Psoas muscle (tissue), 8 donors: Measurements from ENCODE around the gene STAT4. TPM values are rescaled to one million over a fixed set of nuclear protein-coding genes. Genes with fewer than 3 reads are reported as not detected.

ENCODE experiments used
- ATAC-seq, 4 donors: fragments of 200-7000 bp; cut with Tn5 transposase; one replicate each; pipeline ENCODE4 v1.9.1; 2020; ENCODE audit warnings: moderate library complexity in 3 of 4, mild to moderate bottlenecking in 2 of 4
- DNase-seq, 2 donors: peaks; one replicate each; pipeline ENCODE4 v3.0.0-alpha.2; 2020
- H3K27ac ChIP-seq: fragments of 200-600 bp; one replicate; pipeline ENCODE4 v1.8.0; 2022
- H3K27me3 ChIP-seq, 3 donors: fragments of 200-600 bp in 1 of 3; one replicate each; pipeline versions ENCODE4 v1.6.1 to v1.8.0; 2013 to 2022; ENCODE audit warnings: low read length in 2 of 3, mild to moderate bottlenecking in 2 of 3, moderate library complexity in 1 of 3; ENCODE audit not compliant: insufficient read depth in 3 of 3
- H3K36me3 ChIP-seq, 2 donors: fragments of 200-600 bp in 1 of 2; one replicate each; pipeline versions ENCODE4 v1.6.1 to v1.8.0; 2013 to 2022; ENCODE audit warnings: low read depth in 1 of 2, mild to moderate bottlenecking in 1 of 2, moderate library complexity in 1 of 2; ENCODE audit not compliant: insufficient read depth in 1 of 2
- H3K4me1 ChIP-seq: fragments of 200-600 bp; one replicate; pipeline ENCODE4 v1.8.0; 2022
- H3K4me3 ChIP-seq: fragments of 200-600 bp; one replicate; pipeline ENCODE4 v1.8.0; 2022; ENCODE audit warnings: mild to moderate bottlenecking
- H3K9me3 ChIP-seq: fragments of 200-600 bp; one replicate; pipeline ENCODE4 v1.8.0; 2022
- CTCF ChIP-seq: fragments of 200-600 bp; IDR thresholded peaks from one replicate; pipeline ENCODE4 v1.8.0; 2022; ENCODE audit warnings: antibody characterized with exemption
- WGBS, 3 donors: extraction: QIAGEN DNeasy Blood & Tissue Kit; methylation state at CpG; one replicate each; pipeline versions ENCODE4 v1.1.6 to v1.1.7; 2013; 5-methylcytosine and 5-hydroxymethylcytosine counted together
- intact Hi-C, 2 donors: fragments of 100-400 bp; cut with DNase I; formaldehyde crosslinking; loops; one replicate each; pipeline versions ENCODE4 v1.11.0 to v1.14.2; 2022
- polyA plus RNA-seq, 3 donors: library from polyadenylated mRNA; stranded (reverse); fragments of 200-250 nt; gene quantifications; one replicate each; pipeline ENCODE4 v1.2.3, GENCODE V29; 2013
- total RNA-seq, 4 donors: library from RNA; stranded (reverse); fragmentation: NEBNext Ultra II Directional in 2 of 4; extraction: Animal tissue kit (Norgen Biotek cat#: 25700) in 2 of 4; gene quantifications; one replicate each; pipeline versions ENCODE4 v1.2.1 to v1.2.4, GENCODE V29; 2021 to 2023
- donor health status: healthy with polysubstance abuse.
- donor health status: DM: no; HTN: no; CAD: no; lungs with moderate emphysema.
- donor health status: Bipolar disorder and iron deficiency.
- donor health status: healthy.
- donor health status: DM: yes; HTN: yes; CAD: no.
- donor health status: DM: no; HTN: no; CAD: no.
- donor health status: DM: no; HTN: no; CAD: no.
- donor health status: DM: yes; HTN: yes; CAD: no.

Gene STAT4
- total and polyA plus RNA-seq, 7 donors = 0.19 to 0.56 (median 0.30) TPM

GRCh38 chr2:191069606-191070005, 81.2 kb downstream of the STAT4 start:
- Histone ChIP-seq H3K36me3 (no peaks in the 10 kb centered on the region), H3K4me3 (no peak overlapping the region), H3K9me3 (no peaks in the 10 kb centered on the region), H3K27me3 (no peaks in the 10 kb centered on the region), H3K4me1 (peaks cover 4% of the 10 kb centered on the region), H3K27ac (no peak overlapping the region)
- whole genome bisulfite sequencing, 3 donors = 91 to 94% (median 92%) methylated on average over 3 of the region's 3 CpGs
- DNase-seq (no peak), ATAC-seq (no peak)
- intact Hi-C loops = no loop called here
- no peak for TF ChIP-seq CTCF

GRCh38 chr2:191066919-191067233, 83.9 kb downstream of the STAT4 start:
- Histone ChIP-seq H3K36me3 (no peaks in the 10 kb centered on the region), H3K4me3 (no peak overlapping the region), H3K27ac (no peak overlapping the region), H3K4me1 (peaks cover 4% of the 10 kb centered on the region), H3K27me3 (no peaks in the 10 kb centered on the region), H3K9me3 (no peaks in the 10 kb centered on the region)
- intact Hi-C loops = no loop called here
- WGBS, 3 donors = 95 to 99% (median 98%) methylated on average over 3 of the region's 3 CpGs
- no peak for DNase-seq
- no peak for TF ChIP-seq CTCF
- no peak for ATAC-seq

GRCh38 chr2:191066197-191066918, 84.4 kb downstream of the STAT4 start:
- Histone ChIP-seq H3K4me3 (no peak overlapping the region), H3K27me3 (no peaks in the 10 kb centered on the region), H3K27ac (no peak overlapping the region), H3K36me3 (no peaks in the 10 kb centered on the region), H3K4me1 (peaks cover 4% of the 10 kb centered on the region), H3K9me3 (no peaks in the 10 kb centered on the region)
- DNase-seq (no peak), ATAC-seq (peak in 2 of 4 donors; percentile 27)
- 14 to 31% (median 20%) methylated on average over 4 of the region's 4 CpGs for WGBS, 3 donors
- TF ChIP-seq CTCF = no peak
- intact Hi-C loops = no loop called here

GRCh38 chr2:191065785-191066184, 85.0 kb downstream of the STAT4 start:
- no peaks in the 10 kb centered on the region for H3K36me3 ChIP-seq
- peaks cover 4% of the 10 kb centered on the region for H3K4me1 ChIP-seq
- no peak for DNase-seq
- no peak overlapping the region for H3K27ac ChIP-seq
- peak in 1 of 4 donors; percentile 38 for ATAC-seq
- intact Hi-C loops = no loop called here
- no peak overlapping the region for H3K4me3 ChIP-seq
- no peaks in the 10 kb centered on the region for H3K27me3 ChIP-seq
- no peak for TF ChIP-seq CTCF
- H3K9me3 ChIP-seq = no peaks in the 10 kb centered on the region
- 30 to 59% (median 31%) methylated on average over 2 of the region's 2 CpGs for WGBS, 3 donors

- H3K9me3 ChIP-seq = no peaks in the 10 kb centered on the region
- WGBS, 3 donors = 89 to 94% (median 90%) methylated on average over 9 of the region's 9 CpGs
- DNase-seq (no peak), ATAC-seq (no peak)
- H3K4me3 ChIP-seq = no peak overlapping the region
- TF ChIP-seq CTCF = no peak
- H3K4me1 ChIP-seq = peaks cover 4% of the 10 kb centered on the region
- H3K27ac ChIP-seq = no peak overlapping the region
- no peaks in the 10 kb centered on the region for H3K36me3 ChIP-seq
- intact Hi-C loops = no loop called here
- no peaks in the 10 kb centered on the region for H3K27me3 ChIP-seq
Measured at GRCh38 chr2:191064590-191064989, 86.2 kb downstream of the STAT4 start.
